AG04450 (cell line): ENCODE data around the gene MYBBP1A. TPM values are rescaled to one million over a fixed set of nuclear protein-coding genes. Genes with fewer than 3 reads are reported as not detected.

Experiments
- CTCF ChIA-PET: fragments of 300-600, 350-600 bp; formaldehyde crosslinking; extraction: SDS; loops from one replicate; lab custom pipeline; 2022; ENCODE audit warnings: antibody characterized with exemption, inconsistent platforms; lab: Charles Lee
- POLR2A ChIA-PET: fragments of 350-600 bp; formaldehyde crosslinking; extraction: SDS; loops from one replicate; lab custom pipeline; 2021; ENCODE audit warnings: antibody characterized with exemption, inconsistent platforms; lab: Yijun Ruan, JAX
- DNase-seq: peaks from one replicate; pipeline ENCODE4 v3.0.0-alpha.2; 2011; ENCODE audit warnings: low read depth, low spot score
- H3K27ac ChIP-seq: one replicate; pipeline ENCODE4 v1.5.1; 2012; ENCODE audit warnings: low read depth, low read length, control low read depth
- H3K27me3 ChIP-seq: one replicate; pipeline ENCODE4 v1.6.0; 2012; ENCODE audit warnings: low read length; ENCODE audit not compliant: control insufficient read depth, insufficient read depth
- H3K4me3 ChIP-seq: 2 replicates; pipeline ENCODE4 v1.5.1; 2011; ENCODE audit warnings: mild to moderate bottlenecking, low read depth, low read length, control low read depth
- H3K9me3 ChIP-seq: 2 replicates; pipeline ENCODE4 v1.5.1; 2012; ENCODE audit warnings: low read length; ENCODE audit not compliant: control insufficient read depth, insufficient read depth
- CTCF ChIP-seq: IDR thresholded peaks from 2 replicates; pipeline ENCODE4 v1.5.1; 2011; ENCODE audit warnings: low read depth, low read length, control low read depth, inconsistent platforms
- polyA plus RNA-seq: library from polyadenylated mRNA; depleted of rRNA; stranded (reverse); fragments of >200 nt; gene quantifications from 2 replicates; pipeline ENCODE4 v1.2.3, GENCODE V29; 2011

Gene MYBBP1A
- polyA plus RNA-seq, 1 experiment = 12.5 TPM

DNA sequence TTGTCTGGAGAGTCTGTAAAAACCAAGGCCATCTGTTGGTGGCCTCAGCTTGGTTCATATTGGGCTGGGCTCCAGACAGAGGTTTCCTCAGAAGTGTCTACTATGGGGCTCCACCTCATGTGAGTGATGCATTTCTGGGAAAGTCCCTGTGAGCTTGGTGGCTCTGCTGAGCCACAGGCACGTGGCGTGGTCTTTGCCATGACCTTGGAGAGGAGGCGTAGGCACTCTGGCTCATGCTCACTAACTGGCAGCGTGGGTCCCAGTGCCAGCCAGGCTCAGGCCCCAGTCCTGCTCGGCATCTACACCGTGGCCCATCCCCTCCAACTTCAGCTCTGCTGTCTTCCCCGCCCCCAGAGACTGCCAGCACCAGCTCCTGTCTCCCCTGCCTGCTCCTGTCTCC is 18.5 kb upstream of the MYBBP1A start:
- Histone ChIP-seq H3K27ac (no peak overlapping the region), H3K27me3 (peaks cover 35% of the 10 kb centered on the region), H3K9me3 (no peaks in the 10 kb centered on the region; the same call in 1 of the 2 replicates), H3K4me3 (no peak overlapping the region)
- ChIA-PET CTCF (no interaction called here), POLR2A (no interaction called here)
- DNase-seq = no peak
- no peak for TF ChIP-seq CTCF

DNA sequence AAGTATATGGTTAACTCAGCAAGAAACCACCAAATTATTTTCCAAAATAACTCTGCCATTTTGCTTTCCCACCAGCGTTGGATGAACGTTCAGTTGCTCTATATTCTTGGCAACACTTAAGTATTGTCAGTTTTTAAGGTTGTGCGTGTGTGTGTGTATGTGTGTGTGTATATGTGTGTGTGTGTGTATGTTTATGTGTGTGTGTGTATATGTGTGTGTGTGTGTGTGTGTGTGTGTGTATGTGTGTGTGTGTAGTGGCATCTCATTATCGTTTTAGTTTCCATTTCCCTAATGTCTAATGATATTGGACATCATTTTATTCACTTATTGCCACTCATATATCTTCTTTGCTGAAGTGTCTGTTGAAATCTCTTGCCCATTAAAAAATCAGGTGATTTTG is 17.9 kb upstream of the MYBBP1A start:
- H3K27me3 ChIP-seq = peaks cover 35% of the 10 kb centered on the region
- no peak for DNase-seq
- ChIA-PET CTCF (no interaction called here), POLR2A (no interaction called here)
- no peaks in the 10 kb centered on the region; the same call in 1 of the 2 replicates for H3K9me3 ChIP-seq
- TF ChIP-seq CTCF = no peak
- no peak overlapping the region for H3K4me3 ChIP-seq
- no peak overlapping the region for H3K27ac ChIP-seq

DNA sequence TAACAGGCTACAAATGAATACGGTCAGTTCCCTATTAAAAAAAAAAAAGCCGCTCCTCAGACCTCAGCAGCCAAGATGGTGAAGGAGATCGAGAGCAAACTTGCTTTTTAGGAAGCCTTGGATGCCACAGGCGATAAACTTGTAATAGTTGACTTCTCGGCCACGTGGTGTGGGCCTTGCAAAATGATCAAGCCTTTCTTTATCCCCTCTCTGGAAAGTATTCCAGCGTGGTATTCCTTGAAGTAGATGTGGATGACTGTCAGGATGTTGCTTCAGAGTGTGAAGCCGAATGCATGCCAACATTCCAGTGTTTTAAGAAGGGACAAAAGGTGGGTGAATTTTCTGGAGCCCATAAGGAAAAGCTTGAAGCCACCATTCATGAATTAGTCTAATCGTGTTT is 16.9 kb upstream of the MYBBP1A start:
- TF ChIP-seq CTCF = no peak
- no peak overlapping the region for H3K27ac ChIP-seq
- CTCF ChIA-PET = no interaction called here
- peaks cover 31% of the 10 kb centered on the region for H3K27me3 ChIP-seq
- H3K4me3 ChIP-seq = no peak overlapping the region
- DNase-seq = no peak
- no peaks in the 10 kb centered on the region; the same call in 1 of the 2 replicates for H3K9me3 ChIP-seq
- POLR2A ChIA-PET = no interaction called here

DNA sequence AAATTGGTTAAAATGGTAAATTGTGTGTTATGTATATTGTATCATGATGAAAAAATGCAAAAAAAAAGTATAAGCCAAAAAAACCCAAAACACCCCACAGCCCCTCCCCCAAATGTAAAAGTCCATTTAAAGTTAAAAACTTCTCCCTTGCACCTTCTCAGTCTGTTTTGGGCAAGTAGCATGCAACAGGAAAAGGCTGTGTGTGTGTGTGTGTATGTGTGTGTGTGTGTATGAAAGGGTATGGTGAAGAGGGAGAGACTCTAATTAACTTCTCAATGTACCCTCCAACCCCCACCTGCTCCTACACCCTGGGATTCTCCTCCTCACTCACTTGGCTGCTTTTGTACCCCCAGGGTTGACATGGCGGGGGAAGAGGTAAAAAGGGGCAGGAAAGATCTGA is 14.4 kb upstream of the MYBBP1A start:
- POLR2A ChIA-PET = no interaction called here
- DNase-seq = no peak
- TF ChIP-seq CTCF = no peak
- H3K27ac ChIP-seq = no peak overlapping the region
- CTCF ChIA-PET = interaction anchor here (0.6 to 7.0 kb wide), 3 partner anchors 9 to 55 kb away, joined by 3 to 295 read pairs (median 5); partner anchors contain the start of gene GGT6
- H3K4me3 ChIP-seq = no peak overlapping the region
- H3K9me3 ChIP-seq = no peaks in the 10 kb centered on the region; the same call in 1 of the 2 replicates
- H3K27me3 ChIP-seq = peaks cover 9% of the 10 kb centered on the region

GRCh38 chr17:4566785-4567184 is 11.6 kb upstream of the MYBBP1A start:
- Histone ChIP-seq H3K27me3 (peaks cover 23% of the 10 kb centered on the region), H3K27ac (no peak overlapping the region), H3K9me3 (no peaks in the 10 kb centered on the region), H3K4me3 (no peak overlapping the region)
- CTCF ChIA-PET = interaction anchor here (0.6 to 7.0 kb wide), 41 partner anchors 10 to 650 kb away, joined by 3 to 295 read pairs (median 5); partner anchors contain the start of genes MYBBP1A and SMTNL2
- DNase-seq = no peak
- TF ChIP-seq CTCF = peak; percentile 88
- POLR2A ChIA-PET = interaction anchor here (1.4 kb wide), 1 partner anchor 11 kb away, joined by 3 read pairs; the partner anchor contains the start of gene MYBBP1A
